H1 (cell line): ENCODE data around the gene IYD. TPM values are rescaled to one million over a fixed set of nuclear protein-coding genes. Genes with fewer than 3 reads are reported as not detected.

Source experiments
- CTCF ChIA-PET: fragments of 300-600 bp; sonication (Branson Sonifier 250); formaldehyde crosslinking; loops from one replicate; lab custom pipeline; 2021; ENCODE audit not compliant: partially characterized antibody; lab: Charles Lee
- POLR2A ChIA-PET: fragments of 300-600 bp; sonication (Branson Sonifier 250); formaldehyde crosslinking; loops from one replicate; lab custom pipeline; 2021; ENCODE audit warnings: inconsistent platforms; ENCODE audit not compliant: partially characterized antibody; lab: Charles Lee
- DNase-seq, 2 experiments: peaks; one replicate each; pipeline versions ENCODE4 v3.0.0 to v3.0.0-alpha.2; 2010 to 2022; ENCODE audit warnings: low spot score in 2 of 2, low read depth in 1 of 2, mixed read lengths in 1 of 2
- FAIRE-seq: peaks from 2 replicates; lab custom pipeline; 2011; peaks lifted over from hg19 to GRCh38; lab: Jason Lieb, UNC
- H2AFZ ChIP-seq: 2 replicates; pipeline ENCODE4 v1.8.1; 2012; ENCODE audit warnings: low read length, inconsistent platforms
- H2AK5ac ChIP-seq: 2 replicates; pipeline ENCODE4 v1.6.1; 2013; ENCODE audit warnings: low read depth, low read length
- H2BK120ac ChIP-seq: replicated peaks from 2 replicates; pipeline ENCODE3; 2013; ENCODE audit warnings: low read depth, low read length, inconsistent platforms
- H2BK12ac ChIP-seq: 2 replicates; pipeline ENCODE4 v1.6.1; 2013; ENCODE audit warnings: low read depth, low read length
- H2BK15ac ChIP-seq: 2 replicates; pipeline ENCODE4 v1.6.1; 2013; ENCODE audit warnings: low read length
- H2BK20ac ChIP-seq: 2 replicates; pipeline ENCODE4 v1.6.1; 2013; ENCODE audit warnings: low read length
- H2BK5ac ChIP-seq: 2 replicates; pipeline ENCODE4 v1.6.1; 2013; ENCODE audit warnings: low read depth, low read length
- H3K14ac ChIP-seq: 2 replicates; pipeline ENCODE4 v1.6.1; 2013; ENCODE audit warnings: inconsistent platforms; ENCODE audit not compliant: insufficient read length
- H3K18ac ChIP-seq: 2 replicates; pipeline ENCODE4 v1.6.1; 2013; ENCODE audit warnings: low read length; ENCODE audit errors: extremely low read depth
- H3K23ac ChIP-seq: 2 replicates; pipeline ENCODE4 v1.6.1; 2013; ENCODE audit warnings: inconsistent platforms; ENCODE audit not compliant: insufficient read length
- H3K23me2 ChIP-seq: 2 replicates; pipeline ENCODE4 v1.6.1; 2013; ENCODE audit warnings: low read depth, low read length
- H3K27ac ChIP-seq: 2 replicates; pipeline ENCODE4 v1.6.1; 2011; ENCODE audit warnings: low read depth, low read length, inconsistent platforms
- H3K27me3 ChIP-seq, 4 experiments: replicated peaks in 1 of 4; 1 replicate in 1 of 4; 2 replicates in 3 of 4; pipeline versions ENCODE4 v1.6.1 to v1.8.1; 2011 to 2013; ENCODE audit warnings: low read length in 3 of 4, mild to moderate bottlenecking in 3 of 4, inconsistent platforms in 2 of 4, mixed read lengths in 2 of 4, moderate library complexity in 1 of 4; ENCODE audit not compliant: control insufficient read depth in 3 of 4, insufficient read depth in 3 of 4; ENCODE audit errors: extremely low read depth in 1 of 4
- H3K36me3 ChIP-seq, 4 experiments: 2 replicates each; pipeline versions ENCODE4 v1.6.1 to v1.8.1; 2011 to 2013; ENCODE audit warnings: mild to moderate bottlenecking in 4 of 4, low read length in 3 of 4, moderate library complexity in 2 of 4, control low read depth in 1 of 4, inconsistent platforms in 1 of 4; ENCODE audit not compliant: insufficient read depth in 4 of 4, control insufficient read depth in 2 of 4
- H3K4ac ChIP-seq: replicated peaks from 2 replicates; pipeline ENCODE3; 2013; ENCODE audit warnings: low read length, low read depth, mixed read lengths, inconsistent platforms; ENCODE audit not compliant: insufficient read length
- H3K4me1 ChIP-seq, 4 experiments: replicated peaks in 1 of 4; 1 replicate in 1 of 4; 2 replicates in 3 of 4; pipeline versions ENCODE4 v1.6.1 to v1.8.1; 2011 to 2013; ENCODE audit warnings: low read length in 3 of 4, inconsistent platforms in 2 of 4, mixed read lengths in 1 of 4; ENCODE audit not compliant: insufficient read depth in 4 of 4, control insufficient read depth in 3 of 4
- H3K4me2 ChIP-seq, 2 experiments: 2 replicates each; pipeline versions ENCODE4 v1.6.1 to v1.8.1; 2011 to 2013; ENCODE audit warnings: low read depth in 2 of 2, low read length in 2 of 2, control low read depth in 1 of 2, inconsistent platforms in 1 of 2, mild to moderate bottlenecking in 1 of 2; ENCODE audit not compliant: insufficient read depth in 1 of 2
- H3K4me3 ChIP-seq, 4 experiments: fragments of 200-600, 300-600 bp in 1 of 4; sonication (generic), shearing (Covaris generic), sonication (Bioruptor Twin) in 1 of 4; 2 replicates each; pipeline versions ENCODE4 v1.5.1 to v1.8.1; 2011 to 2016; ENCODE audit warnings: low read length in 4 of 4, low read depth in 3 of 4, control low read depth in 2 of 4, inconsistent platforms in 2 of 4, mild to moderate bottlenecking in 2 of 4, mixed read lengths in 1 of 4, moderate library complexity in 1 of 4; ENCODE audit not compliant: insufficient read depth in 2 of 4; ENCODE audit errors: extremely low read depth in 1 of 4
- H3K56ac ChIP-seq: replicated peaks from 2 replicates; pipeline ENCODE3; 2013; ENCODE audit warnings: low read depth, mild to moderate bottlenecking, mixed read lengths, low read length, inconsistent platforms; ENCODE audit not compliant: insufficient read length
- H3K79me1 ChIP-seq: 2 replicates; pipeline ENCODE4 v1.6.1; 2013; ENCODE audit warnings: low read depth, low read length, control low read depth
- H3K79me2 ChIP-seq, 2 experiments: 2 replicates each; pipeline versions ENCODE4 v1.6.1 to v1.8.1; 2012 to 2013; ENCODE audit warnings: low read length in 2 of 2, mild to moderate bottlenecking in 2 of 2, inconsistent platforms in 1 of 2; ENCODE audit not compliant: insufficient read depth in 2 of 2, control insufficient read depth in 1 of 2
- H3K9ac ChIP-seq, 4 experiments: replicated peaks in 1 of 4; 1 replicate in 1 of 4; 2 replicates in 3 of 4; pipeline versions ENCODE4 v1.6.1 to v1.8.1; 2011 to 2013; ENCODE audit warnings: low read depth in 3 of 4, low read length in 3 of 4, control low read depth in 2 of 4, mild to moderate bottlenecking in 2 of 4, moderate library complexity in 2 of 4, inconsistent platforms in 1 of 4; ENCODE audit errors: extremely low read depth in 1 of 4
- H3K9me3 ChIP-seq, 2 experiments: 2 replicates each; pipeline versions ENCODE4 v1.6.1 to v1.8.1; 2012 to 2013; ENCODE audit warnings: mild to moderate bottlenecking in 2 of 2, moderate library complexity in 2 of 2, control low read depth in 1 of 2, inconsistent platforms in 1 of 2, low read depth in 1 of 2, low read length in 1 of 2, mixed read lengths in 1 of 2; ENCODE audit not compliant: insufficient read depth in 2 of 2
- H4K20me1 ChIP-seq, 2 experiments: replicated peaks in 1 of 2; 2 replicates each; pipeline versions ENCODE3 to v1.8.1; 2011 to 2013; ENCODE audit warnings: inconsistent platforms in 2 of 2, low read length in 2 of 2, mild to moderate bottlenecking in 1 of 2; ENCODE audit not compliant: insufficient read depth in 2 of 2, control insufficient read depth in 1 of 2
- H4K5ac ChIP-seq: 2 replicates; pipeline ENCODE4 v1.6.1; 2013; ENCODE audit warnings: low read length, low read depth, mixed read lengths, inconsistent platforms; ENCODE audit not compliant: insufficient read length
- H4K8ac ChIP-seq: 2 replicates; pipeline ENCODE4 v1.8.0; 2013; ENCODE audit warnings: mild to moderate bottlenecking, moderate library complexity, low read length, inconsistent platforms; ENCODE audit not compliant: insufficient read depth; ENCODE audit errors: extremely low read depth
- H4K91ac ChIP-seq: replicated peaks from 2 replicates; pipeline ENCODE3; 2013; ENCODE audit warnings: low read length, mixed read lengths, inconsistent platforms; ENCODE audit not compliant: insufficient read length
- CBX8 ChIP-seq: fragments of 300-800, 300-1000 bp; sonication (generic); IDR thresholded peaks from 2 replicates; pipeline ENCODE4 v1.7.1; 2016; ENCODE audit warnings: low read depth, low read length, borderline replicate concordance
- CEBPB ChIP-seq: IDR thresholded peaks from 2 replicates; pipeline ENCODE4 v1.6.1; 2012; ENCODE audit warnings: low read depth, low read length
- GABPA ChIP-seq: IDR thresholded peaks from 2 replicates; pipeline ENCODE4 v1.6.1; 2011; ENCODE audit warnings: mild to moderate bottlenecking, low read length, moderate library complexity, borderline replicate concordance; ENCODE audit not compliant: insufficient read depth
- GTF2F1 ChIP-seq: IDR thresholded peaks from 2 replicates; pipeline ENCODE4 v1.6.1; 2012; ENCODE audit warnings: low read depth, low read length, improper control_type of control experiment, borderline replicate concordance
- NANOG ChIP-seq: IDR thresholded peaks from 2 replicates; pipeline ENCODE4 v1.6.1; 2011; ENCODE audit warnings: low read length, low read depth, mild to moderate bottlenecking, inconsistent platforms; ENCODE audit not compliant: insufficient read depth, poor library complexity, severe bottlenecking
- RNF2 ChIP-seq: fragments of 200-900, 300-1000 bp; sonication (generic); IDR thresholded peaks from 2 replicates; pipeline ENCODE4 v1.7.1; 2016; ENCODE audit warnings: borderline replicate concordance, low read depth, mild to moderate bottlenecking, antibody characterized with exemption, low read length; ENCODE audit not compliant: poor library complexity, severe bottlenecking; ENCODE audit errors: missing control alignments
- SIN3A ChIP-seq, 2 experiments: IDR thresholded peaks in 1 of 2; conservative IDR thresholded peaks in 1 of 2; 2 replicates each; pipeline ENCODE4 v1.6.1; 2011 to 2012; ENCODE audit warnings: low read length in 2 of 2, improper control_type of control experiment in 1 of 2, low read depth in 1 of 2, mild to moderate bottlenecking in 1 of 2
- SUZ12 ChIP-seq: fragments of 200-600 bp; sonication (generic); IDR thresholded peaks from 2 replicates; pipeline ENCODE4 v1.6.1; 2012; ENCODE audit warnings: mild to moderate bottlenecking, inconsistent platforms, low read length, moderate library complexity, mixed read lengths
- USF2 ChIP-seq: IDR thresholded peaks from 2 replicates; pipeline ENCODE4 v1.6.1; 2011; ENCODE audit warnings: low read length, improper control_type of control experiment
- WGBS, 2 experiments: shearing (Covaris generic) in 1 of 2; methylation state at CpG; one replicate each; pipeline versions ENCODE4 v1.1.6 to v1.1.7; 2013 to 2015; ENCODE audit warnings: low lambda C conversion rate in 2 of 2, mixed read lengths in 2 of 2, inconsistent platforms in 1 of 2, low coverage in 1 of 2, missing lambda C conversion rate in 1 of 2; ENCODE audit not compliant: insufficient replicate concordance in 2 of 2, insufficient coverage in 1 of 2, insufficient read length in 1 of 2; ENCODE audit errors: extremely low coverage in 1 of 2, missing lambda C conversion rate in 1 of 2; 5-methylcytosine and 5-hydroxymethylcytosine counted together
- polyA plus RNA-seq, 7 experiments: library from polyadenylated mRNA; depleted of rRNA in 3 of 7; stranded (reverse) in 5 of 7; unstranded in 2 of 7; fragments of >200 nt in 5 of 7; fragments of 200-250 nt in 2 of 7; gene quantifications; 1 replicate in 5 of 7; 2 replicates in 1 of 7; 4 replicates in 1 of 7; pipeline versions ENCODE4 v1.2.1 to v1.2.3, GENCODE V29; 2011 to 2013; ENCODE audit warnings: missing spikeins in 2 of 7, mixed read lengths in 2 of 7
- total RNA-seq: library from RNA; stranded (reverse); fragmentation: NEBNext Ultra II Directional; extraction: Animal tissue kit (Norgen Biotek cat#: 25700); gene quantifications from 2 replicates; pipeline ENCODE4 v1.2.1, GENCODE V29; 2021

Gene IYD
- total and polyA plus RNA-seq, 2 of the 8 experiments (the other 6 are each of a cell fraction or from before 2014, with no cell fraction given), result not detected

GRCh38 chr6:150394053-150394898 is 25.5 kb downstream of the IYD start:
- H2AK5ac ChIP-seq, result no peak overlapping the region
- no peaks in the 10 kb centered on the region for H3K79me1 ChIP-seq
- no peak overlapping the region for H3K18ac ChIP-seq
- WGBS, 2 experiments, result 89% methylated on average over 6 of the region's 6 CpGs; no CpG with 5 or more reads in 1 of the 2 experiments
- no peaks in the 10 kb centered on the region for H3K79me2 ChIP-seq
- no peaks in the 10 kb centered on the region for H3K27me3 ChIP-seq
- H3K4ac ChIP-seq, result no peak overlapping the region
- CTCF ChIA-PET, result interaction anchor here (0.7 to 6.7 kb wide), 29 partner anchors 12 to 423 kb away, joined by 3 to 52 read pairs (median 6); no protein-coding TSS in a partner anchor
- H2AFZ ChIP-seq, result no peak overlapping the region
- H3K4me2 ChIP-seq, result no peak overlapping the region
- no peak overlapping the region for H3K27ac ChIP-seq
- H4K20me1 ChIP-seq, result no peaks in the 10 kb centered on the region
- FAIRE-seq, result no peak
- H2BK20ac ChIP-seq, result no peak overlapping the region
- H3K56ac ChIP-seq, result no peak overlapping the region
- H3K9me3 ChIP-seq, result no peaks in the 10 kb centered on the region
- POLR2A ChIA-PET, result interaction anchor here (0.9 kb wide), 1 partner anchor 471 kb away, joined by 3 read pairs; the partner anchor contains the start of gene MTHFD1L
- H2BK5ac ChIP-seq, result no peak overlapping the region
- no peak overlapping the region for H3K23ac ChIP-seq
- H3K14ac ChIP-seq, result no peak overlapping the region
- H3K4me1 ChIP-seq, result no peaks in the 10 kb centered on the region; a peak in 1 of 7 replicates
- no peaks in the 10 kb centered on the region for H3K36me3 ChIP-seq
- H3K9ac ChIP-seq, result no peak overlapping the region
- no peak overlapping the region for H2BK12ac ChIP-seq
- H4K5ac ChIP-seq, result no peak overlapping the region
- H2BK15ac ChIP-seq, result no peak overlapping the region
- H2BK120ac ChIP-seq, result no peak overlapping the region
- no peak overlapping the region for H4K8ac ChIP-seq
- no peak overlapping the region for H4K91ac ChIP-seq
- no peak for DNase-seq
- TF ChIP-seq CBX8 (no peak), USF2 (no peak), GABPA (no peak), SIN3A (conservative IDR thresholded peaks at IDR 0.05 in 1 of 2, IDR thresholded peaks at IDR 0.05 in 1 of 2; ENCODE audit: low read depth in 1 of 2, low read length in 2 of 2) (no peak), RNF2 (no peak), NANOG (no peak), GTF2F1 (no peak), SUZ12 (no peak), CEBPB (no peak)
- H3K4me3 ChIP-seq, result no peak overlapping the region
- no peaks in the 10 kb centered on the region for H3K23me2 ChIP-seq
